ENCODE measurements around the gene ZFAND3.
A peak's percentile ranks its signal among the peaks of the same experiment; 100 is the strongest.

Gene ZFAND3

DNA sequence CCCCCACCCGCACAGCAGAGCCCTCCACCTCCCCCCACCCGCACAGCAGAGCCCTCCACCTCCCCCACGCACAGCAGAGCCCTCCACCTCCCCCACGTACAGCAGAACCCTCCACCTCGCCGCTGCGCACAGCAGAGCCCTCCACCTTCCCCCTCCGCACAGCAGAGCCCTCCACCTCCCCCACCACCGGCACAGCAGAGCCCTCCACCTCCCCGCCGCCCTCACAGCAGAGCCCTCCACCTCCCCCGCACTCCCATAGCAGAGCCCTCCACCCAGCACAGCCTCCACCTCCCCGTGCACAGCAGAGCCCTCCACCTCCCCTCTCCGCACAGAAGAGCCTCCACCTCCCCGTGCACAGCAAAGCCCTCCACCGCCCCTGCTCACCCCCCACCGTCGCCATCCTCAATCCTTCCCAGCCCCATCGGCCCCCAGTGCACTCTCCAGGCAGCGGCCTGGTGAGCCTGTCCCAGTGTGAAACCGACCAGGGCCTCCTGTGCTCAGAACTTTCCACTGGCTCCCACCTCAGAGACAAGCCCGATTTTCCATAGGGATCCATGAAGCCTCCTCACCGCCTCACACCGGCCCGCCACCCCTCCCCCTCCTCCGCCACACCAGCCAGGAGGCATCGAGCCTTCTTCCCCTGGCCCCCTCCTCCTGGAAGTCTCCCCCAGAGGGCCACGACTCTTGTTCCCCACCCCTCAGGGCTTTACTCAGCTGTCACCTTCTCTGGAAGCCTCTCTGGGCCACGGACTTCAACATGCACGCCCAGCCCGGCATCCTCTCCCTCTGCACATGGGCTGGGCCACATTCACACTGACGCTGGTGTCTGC, 347.1 kb downstream of the ZFAND3 start:
- H3K9me3 ChIP-seq = no peaks in the 10 kb centered on the region

DNA sequence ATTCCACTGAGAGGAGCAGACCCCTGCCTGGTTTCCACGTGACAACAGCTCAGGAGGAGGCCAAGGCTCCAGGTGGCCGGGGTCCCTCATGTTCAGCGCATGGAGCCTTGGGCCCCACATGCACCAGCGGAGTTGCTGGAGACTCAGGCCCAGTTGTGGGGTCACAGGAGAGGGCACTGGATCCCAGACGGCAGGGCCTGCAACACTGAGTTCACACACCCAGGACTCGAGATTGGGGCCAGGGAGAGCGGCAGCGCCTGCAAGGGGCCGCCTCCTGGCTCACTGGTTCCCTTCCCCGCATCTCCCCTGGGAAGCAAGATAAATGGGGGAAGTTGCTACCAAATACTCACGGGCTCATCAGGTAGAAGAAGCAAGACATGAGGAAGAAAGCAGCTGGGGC, 348.1 kb downstream of the ZFAND3 start:
- Histone ChIP-seq H3K4me1 (peaks cover 20% of the 10 kb centered on the region), H3K36me3 (no peaks in the 10 kb centered on the region), H3K9me3 (no peaks in the 10 kb centered on the region), H3K4me3 (ENCODE audit: low read depth, low read length) (no peak overlapping the region), H3K27me3 (no peaks in the 10 kb centered on the region)
- TF ChIP-seq, protein P1, sequence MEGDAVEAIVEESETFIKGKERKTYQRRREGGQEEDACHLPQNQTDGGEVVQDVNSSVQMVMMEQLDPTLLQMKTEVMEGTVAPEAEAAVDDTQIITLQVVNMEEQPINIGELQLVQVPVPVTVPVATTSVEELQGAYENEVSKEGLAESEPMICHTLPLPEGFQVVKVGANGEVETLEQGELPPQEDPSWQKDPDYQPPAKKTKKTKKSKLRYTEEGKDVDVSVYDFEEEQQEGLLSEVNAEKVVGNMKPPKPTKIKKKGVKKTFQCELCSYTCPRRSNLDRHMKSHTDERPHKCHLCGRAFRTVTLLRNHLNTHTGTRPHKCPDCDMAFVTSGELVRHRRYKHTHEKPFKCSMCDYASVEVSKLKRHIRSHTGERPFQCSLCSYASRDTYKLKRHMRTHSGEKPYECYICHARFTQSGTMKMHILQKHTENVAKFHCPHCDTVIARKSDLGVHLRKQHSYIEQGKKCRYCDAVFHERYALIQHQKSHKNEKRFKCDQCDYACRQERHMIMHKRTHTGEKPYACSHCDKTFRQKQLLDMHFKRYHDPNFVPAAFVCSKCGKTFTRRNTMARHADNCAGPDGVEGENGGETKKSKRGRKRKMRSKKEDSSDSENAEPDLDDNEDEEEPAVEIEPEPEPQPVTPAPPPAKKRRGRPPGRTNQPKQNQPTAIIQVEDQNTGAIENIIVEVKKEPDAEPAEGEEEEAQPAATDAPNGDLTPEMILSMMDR (IDR thresholded peaks at IDR 0.05; ENCODE audit: low read depth, low read length) = no peak
- DNase-seq = no peak

More for the DNA sequence above, 347.1 kb downstream of the ZFAND3 start:
- DNase-seq = no peak
- H3K27me3 ChIP-seq = no peaks in the 10 kb centered on the region
- H3K4me3 ChIP-seq (ENCODE audit: low read depth, low read length) = no peak overlapping the region
- TF ChIP-seq, protein P1 (IDR thresholded peaks at IDR 0.05; ENCODE audit: low read depth, low read length) = no peak
- H3K36me3 ChIP-seq = no peaks in the 10 kb centered on the region
- peaks cover 20% of the 10 kb centered on the region for H3K4me1 ChIP-seq

DNA sequence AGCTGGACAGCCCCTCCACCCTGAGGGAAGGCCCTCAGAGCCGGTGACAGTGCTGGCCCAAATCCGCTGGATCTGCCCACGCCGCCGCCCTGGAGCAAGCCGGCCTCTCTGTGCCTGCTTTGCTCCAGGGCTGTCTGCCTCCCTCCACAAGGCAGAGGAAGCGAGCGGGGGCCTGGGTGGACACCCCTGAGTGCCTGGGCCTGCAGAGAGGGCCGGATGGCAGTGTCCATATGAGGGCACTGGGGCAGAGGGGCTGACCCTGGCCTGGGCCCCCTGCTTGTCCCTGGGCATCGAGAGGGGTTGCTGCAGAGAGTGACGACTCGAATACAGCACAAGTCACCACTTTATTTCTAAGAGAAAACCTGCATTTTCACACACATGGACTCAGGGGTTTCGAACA, 348.6 kb downstream of the ZFAND3 start:
- no peak for DNase-seq
- Histone ChIP-seq H3K4me1 (peaks cover 20% of the 10 kb centered on the region), H3K27me3 (no peaks in the 10 kb centered on the region), H3K4me3 (ENCODE audit: low read depth, low read length) (no peak overlapping the region), H3K36me3 (no peaks in the 10 kb centered on the region), H3K9me3 (no peaks in the 10 kb centered on the region)
- TF ChIP-seq, protein P1 (IDR thresholded peaks at IDR 0.05; ENCODE audit: low read depth, low read length) = no peak

DNA sequence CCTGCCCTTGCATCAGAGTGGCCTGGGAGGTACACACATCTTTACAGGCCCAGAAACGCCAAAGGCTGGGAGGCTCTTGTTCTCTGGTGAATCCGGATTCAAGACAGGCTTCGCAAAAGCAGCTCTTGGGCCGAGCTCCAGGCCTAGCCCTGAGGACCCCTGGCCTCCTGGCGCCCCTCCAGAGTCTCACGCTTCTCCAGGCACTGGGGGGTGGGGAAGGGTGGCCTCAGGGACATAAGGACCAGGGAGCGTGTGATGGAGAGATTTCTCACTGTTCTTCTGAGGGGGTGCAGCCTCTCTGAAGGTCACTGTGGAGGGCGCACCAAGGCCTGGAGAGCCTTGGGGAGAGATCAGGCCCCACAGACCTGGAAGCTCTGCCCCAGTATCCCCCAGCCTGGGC, 349.2 kb downstream of the ZFAND3 start:
- peaks cover 20% of the 10 kb centered on the region for H3K4me1 ChIP-seq
- TF ChIP-seq, protein P1 (IDR thresholded peaks at IDR 0.05; ENCODE audit: low read depth, low read length) = no peak
- H3K9me3 ChIP-seq = no peaks in the 10 kb centered on the region
- H3K36me3 ChIP-seq = no peaks in the 10 kb centered on the region
- no peaks in the 10 kb centered on the region for H3K27me3 ChIP-seq
- peak; percentile 49 for DNase-seq
- no peak overlapping the region for H3K4me3 ChIP-seq (ENCODE audit: low read depth, low read length)

DNA sequence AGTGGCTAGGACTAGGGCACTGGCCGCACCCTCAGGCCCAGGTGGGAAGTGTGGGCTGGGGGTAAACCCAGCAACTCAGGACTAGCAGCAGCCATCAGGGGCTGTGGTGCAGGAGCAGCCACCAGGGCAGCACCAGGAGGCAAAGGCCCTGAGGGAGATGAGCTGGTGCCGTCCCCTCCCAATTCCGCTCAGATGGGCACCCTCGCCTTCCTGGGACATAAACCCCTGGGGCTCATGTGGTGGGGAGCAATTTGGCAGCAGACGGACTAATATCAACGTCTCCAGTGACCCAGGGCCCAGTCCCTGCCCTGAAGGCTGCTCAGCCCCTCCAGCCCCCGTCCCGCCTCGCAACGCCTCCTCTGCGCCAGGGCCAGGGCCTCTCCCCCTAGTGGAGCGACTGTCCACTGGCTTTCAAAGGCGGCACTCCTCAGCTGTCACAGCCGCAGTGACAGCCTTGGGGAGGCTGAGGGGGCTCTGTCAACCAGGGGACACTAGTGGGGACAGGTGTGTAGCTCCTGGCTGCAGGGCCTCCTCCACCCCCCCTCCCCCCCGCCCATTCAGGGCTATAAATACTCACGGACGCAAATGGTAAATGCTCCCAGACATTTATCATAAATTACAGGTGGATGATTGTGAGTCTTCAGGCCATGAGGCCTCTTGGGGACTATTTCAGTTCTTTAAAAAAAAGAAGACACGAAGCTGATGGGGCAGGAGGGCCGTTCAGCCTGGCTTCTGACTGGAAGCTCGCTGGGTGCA, 349.9 kb downstream of the ZFAND3 start:
- TF ChIP-seq, protein P1 (IDR thresholded peaks at IDR 0.05; ENCODE audit: low read depth, low read length) = peak; percentile 22; the same call in 1 of the 2 replicates
- no peaks in the 10 kb centered on the region for H3K27me3 ChIP-seq
- no peaks in the 10 kb centered on the region for H3K36me3 ChIP-seq
- no peak overlapping the region for H3K4me3 ChIP-seq (ENCODE audit: low read depth, low read length)
- peaks cover 20% of the 10 kb centered on the region for H3K4me1 ChIP-seq
- DNase-seq = no peak
- H3K9me3 ChIP-seq = no peaks in the 10 kb centered on the region
